PFSK-1 (cell line): Measurements from ENCODE around the gene CHMP3.

Source experiments
- FOXP2 ChIP-seq: optimal IDR thresholded peaks from 2 replicates; pipeline ENCODE3; 2011; ENCODE audit warnings: borderline replicate concordance, control low read depth, inconsistent platforms; ENCODE audit not compliant: insufficient read depth; ENCODE audit errors: extremely low read length, extremely low read depth
- POLR2AphosphoS5 ChIP-seq: IDR thresholded peaks from 2 replicates; pipeline ENCODE4 v1.6.1; 2012; ENCODE audit warnings: low read depth, mild to moderate bottlenecking, control low read depth, low read length, moderate library complexity
- SIN3A ChIP-seq: IDR thresholded peaks from 2 replicates; pipeline ENCODE4 v1.6.1; 2012; ENCODE audit warnings: mild to moderate bottlenecking, low read length, moderate library complexity, borderline replicate concordance; ENCODE audit not compliant: insufficient read depth
- TAF1 ChIP-seq: IDR thresholded peaks from 2 replicates; pipeline ENCODE4 v1.6.1; 2012; ENCODE audit warnings: low read length, control low read depth, borderline replicate concordance; ENCODE audit not compliant: insufficient read depth
- TF ChIP-seq, protein P1 (sequence below), 2 experiments: IDR thresholded peaks; 2 replicates each; pipeline versions ENCODE4 v1.6.1 to v1.8.0; 2011 to 2012; ENCODE audit warnings: low read depth in 2 of 2, low read length in 2 of 2, control low read depth in 1 of 2, inconsistent platforms in 1 of 2, mild to moderate bottlenecking in 1 of 2, moderate library complexity in 1 of 2; ENCODE audit not compliant: insufficient read depth in 1 of 2

Gene CHMP3

DNA sequence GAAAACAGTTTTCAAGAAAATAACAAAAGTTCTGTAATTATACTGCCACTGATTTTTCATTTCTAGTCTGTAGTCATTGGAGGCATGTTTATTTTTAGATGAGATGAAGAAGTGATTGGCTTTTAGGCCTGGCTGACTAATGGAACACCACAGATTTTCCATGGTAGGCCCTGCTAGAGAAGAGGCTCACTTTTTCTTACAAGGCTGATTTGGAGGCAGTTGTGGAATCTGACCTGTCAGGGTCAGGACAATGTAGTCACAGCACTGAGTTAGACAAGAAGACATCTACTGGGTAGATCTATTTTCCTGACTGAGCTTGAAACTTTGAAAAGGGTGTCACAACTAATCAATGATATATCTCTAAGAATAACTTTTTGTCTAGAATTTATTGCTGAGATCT is 78.1 kb downstream of the CHMP3 start:
- no peak for TF ChIP-seq SIN3A

DNA sequence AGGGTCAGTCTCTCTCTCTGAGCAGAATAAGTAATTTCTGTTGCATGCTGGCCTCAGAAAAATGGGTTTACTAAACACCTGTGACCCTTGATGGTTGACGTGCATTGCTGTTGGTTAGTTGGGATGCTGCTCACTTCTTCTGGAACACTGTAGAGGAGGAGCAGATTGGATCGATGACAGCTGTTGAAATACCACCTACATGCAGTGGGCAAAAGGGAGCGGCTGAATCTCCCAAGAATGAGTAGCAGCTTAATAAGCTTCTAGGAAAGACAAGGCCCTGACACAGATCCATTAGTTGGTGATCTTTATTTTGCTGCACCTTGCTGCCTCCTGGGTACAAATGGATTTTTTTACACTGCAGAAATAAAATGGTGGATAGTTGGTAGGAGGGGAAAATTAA is 78.9 kb downstream of the CHMP3 start:
- TF ChIP-seq, protein P1, sequence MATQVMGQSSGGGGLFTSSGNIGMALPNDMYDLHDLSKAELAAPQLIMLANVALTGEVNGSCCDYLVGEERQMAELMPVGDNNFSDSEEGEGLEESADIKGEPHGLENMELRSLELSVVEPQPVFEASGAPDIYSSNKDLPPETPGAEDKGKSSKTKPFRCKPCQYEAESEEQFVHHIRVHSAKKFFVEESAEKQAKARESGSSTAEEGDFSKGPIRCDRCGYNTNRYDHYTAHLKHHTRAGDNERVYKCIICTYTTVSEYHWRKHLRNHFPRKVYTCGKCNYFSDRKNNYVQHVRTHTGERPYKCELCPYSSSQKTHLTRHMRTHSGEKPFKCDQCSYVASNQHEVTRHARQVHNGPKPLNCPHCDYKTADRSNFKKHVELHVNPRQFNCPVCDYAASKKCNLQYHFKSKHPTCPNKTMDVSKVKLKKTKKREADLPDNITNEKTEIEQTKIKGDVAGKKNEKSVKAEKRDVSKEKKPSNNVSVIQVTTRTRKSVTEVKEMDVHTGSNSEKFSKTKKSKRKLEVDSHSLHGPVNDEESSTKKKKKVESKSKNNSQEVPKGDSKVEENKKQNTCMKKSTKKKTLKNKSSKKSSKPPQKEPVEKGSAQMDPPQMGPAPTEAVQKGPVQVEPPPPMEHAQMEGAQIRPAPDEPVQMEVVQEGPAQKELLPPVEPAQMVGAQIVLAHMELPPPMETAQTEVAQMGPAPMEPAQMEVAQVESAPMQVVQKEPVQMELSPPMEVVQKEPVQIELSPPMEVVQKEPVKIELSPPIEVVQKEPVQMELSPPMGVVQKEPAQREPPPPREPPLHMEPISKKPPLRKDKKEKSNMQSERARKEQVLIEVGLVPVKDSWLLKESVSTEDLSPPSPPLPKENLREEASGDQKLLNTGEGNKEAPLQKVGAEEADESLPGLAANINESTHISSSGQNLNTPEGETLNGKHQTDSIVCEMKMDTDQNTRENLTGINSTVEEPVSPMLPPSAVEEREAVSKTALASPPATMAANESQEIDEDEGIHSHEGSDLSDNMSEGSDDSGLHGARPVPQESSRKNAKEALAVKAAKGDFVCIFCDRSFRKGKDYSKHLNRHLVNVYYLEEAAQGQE (IDR thresholded peaks at IDR 0.05; ENCODE audit: insufficient read depth in 1 of 2, low read depth in 2 of 2, low read length in 2 of 2), result no peak
- TF ChIP-seq FOXP2 (no peak), SIN3A (no peak), TAF1 (no peak)

DNA sequence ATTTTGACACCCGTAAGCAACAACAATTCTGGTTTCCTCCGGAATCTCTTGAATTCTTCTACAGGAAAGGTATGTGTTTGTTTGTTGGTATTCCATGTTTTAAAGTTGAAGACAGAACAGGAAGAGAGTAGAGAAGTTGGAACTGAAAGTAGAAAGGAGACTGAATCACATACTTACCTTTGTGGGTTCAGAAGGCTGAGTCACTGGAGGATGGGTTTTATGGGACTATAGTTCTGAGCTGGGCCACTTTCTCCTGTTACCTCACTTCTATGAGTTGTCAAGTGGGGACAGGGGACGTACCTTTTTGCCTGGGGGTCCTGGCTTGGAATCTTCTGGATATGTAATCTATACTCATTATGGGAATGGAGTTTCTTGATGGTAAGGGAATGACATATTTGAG is 81.2 kb downstream of the CHMP3 start:
- TF ChIP-seq FOXP2 (no peak), TAF1 (no peak), SIN3A (no peak), POLR2AphosphoS5 (no peak)
- TF ChIP-seq, protein P1 (IDR thresholded peaks at IDR 0.05; ENCODE audit: insufficient read depth in 1 of 2, low read depth in 2 of 2, low read length in 2 of 2), result no peak

DNA sequence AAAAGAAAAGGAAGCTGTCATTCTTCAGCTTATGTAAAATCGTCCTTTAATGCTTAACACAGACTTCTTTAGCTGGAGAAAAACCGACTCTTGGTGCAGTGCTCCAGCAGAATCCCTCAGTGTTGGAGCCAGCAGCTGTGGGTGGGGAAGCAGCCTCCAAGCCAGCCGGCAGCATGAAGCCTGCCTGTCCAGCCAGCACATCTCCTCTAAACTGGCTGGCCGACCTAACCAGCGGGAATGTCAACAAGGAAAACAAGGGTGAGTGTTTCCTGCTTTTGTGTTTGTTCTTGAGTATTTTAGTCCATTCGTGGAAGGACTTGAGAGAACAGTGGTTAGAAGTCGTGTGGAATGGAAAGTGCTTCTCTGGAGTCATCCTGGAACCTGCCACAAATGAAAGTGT is 83.1 kb downstream of the CHMP3 start:
- no peak for TF ChIP-seq TAF1
- TF ChIP-seq, protein P1 (IDR thresholded peaks at IDR 0.05; ENCODE audit: insufficient read depth in 1 of 2, low read depth in 2 of 2, low read length in 2 of 2), result no peak
- no peak for TF ChIP-seq POLR2AphosphoS5
- no peak for TF ChIP-seq SIN3A
- no peak for TF ChIP-seq FOXP2

DNA sequence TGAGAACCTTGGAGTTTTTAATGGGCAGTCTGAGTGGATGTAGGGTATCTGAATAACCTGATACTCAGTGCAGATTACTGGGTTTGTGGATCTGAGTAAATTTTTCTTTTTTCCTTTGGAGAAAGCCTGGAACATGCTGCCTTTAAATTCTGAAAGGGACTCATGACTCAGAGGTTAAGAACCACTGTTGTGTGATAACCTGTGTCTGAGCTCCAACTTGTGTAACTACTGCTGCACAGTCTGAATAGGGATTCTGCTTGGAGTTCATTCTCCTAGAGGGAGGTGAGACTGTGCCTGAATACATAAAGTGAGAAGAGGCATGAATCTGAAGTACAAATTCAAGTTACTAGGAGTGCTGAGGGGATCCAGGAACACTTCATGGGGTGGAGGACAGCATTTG is 85.9 kb downstream of the CHMP3 start:
- no peak for TF ChIP-seq POLR2AphosphoS5
- no peak for TF ChIP-seq SIN3A
- no peak for TF ChIP-seq TAF1
- TF ChIP-seq FOXP2, result no peak
- TF ChIP-seq, protein P1 (IDR thresholded peaks at IDR 0.05; ENCODE audit: insufficient read depth in 1 of 2, low read depth in 2 of 2, low read length in 2 of 2), result no peak
